ENCODE results near the gene PSMG4. TPM values are rescaled to one million over a fixed set of nuclear protein-coding genes. Genes with fewer than 3 reads are reported as not detected.

PSMG4 gene
- total and polyA plus RNA-seq, 9 of the 15 experiments (the other 6 are each of a cell fraction or from before 2014, with no cell fraction given) = 12.9 to 185 (median 52.0) TPM

DNA sequence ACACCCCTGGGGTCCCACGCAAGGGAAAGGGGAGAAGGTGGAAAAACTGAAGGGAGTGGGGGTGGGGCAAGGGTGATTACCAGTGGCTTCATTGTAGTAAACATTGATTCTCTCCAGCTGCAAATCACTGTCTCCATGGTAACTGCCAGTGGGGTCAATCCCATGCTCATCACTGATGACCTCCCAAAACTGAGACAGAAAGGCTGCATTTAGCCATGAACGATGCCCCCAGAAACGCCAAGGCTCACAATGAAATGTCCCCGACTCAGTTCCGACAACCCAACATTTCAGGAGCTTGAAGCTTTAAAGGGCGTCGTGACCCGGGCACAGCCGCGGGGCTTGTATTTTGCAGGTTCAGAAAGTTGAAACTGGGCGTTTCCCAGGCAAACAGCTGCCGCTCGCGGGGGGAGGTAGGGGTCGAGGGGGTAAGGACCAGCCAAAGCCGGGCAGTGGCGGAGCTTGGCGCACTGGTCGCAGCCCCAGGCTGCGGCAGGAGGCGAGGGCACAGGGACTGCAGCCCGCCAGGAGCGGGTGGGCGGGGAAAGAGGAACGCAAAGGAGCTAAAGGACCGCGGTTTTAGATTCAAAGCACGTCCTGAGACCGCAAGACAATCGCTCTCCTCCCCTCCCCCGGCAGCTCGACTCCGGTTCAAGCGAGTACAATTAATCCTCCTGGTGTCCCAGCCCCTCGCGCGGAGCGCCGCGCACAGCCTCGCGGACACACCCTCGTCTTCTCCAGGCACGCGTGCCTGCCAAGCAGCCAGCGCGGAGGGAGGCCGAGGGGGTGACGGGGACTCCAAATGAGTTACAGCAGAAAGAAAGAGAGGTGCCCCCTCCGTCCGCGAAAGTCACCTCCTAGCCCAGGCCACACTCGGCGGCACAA, 32.0 kb upstream of the PSMG4 start (continued):
- TF ChIP-seq MTA3 (IDR thresholded peaks at IDR 0.05; ENCODE audit: borderline replicate concordance) (0 out of 2 replicates have a peak, but pooled peaks have one; percentile 41), SMAD1 (IDR thresholded peaks at IDR 0.05; ENCODE audit: low read depth, low read length, partially characterized antibody) (no peak), ZNF224 (CRISPR knock-in tag; IDR thresholded peaks at IDR 0.05) (peak; percentile 84; the same call in 1 of the 2 replicates), ZC3H4 (CRISPR knock-in tag; IDR thresholded peaks at IDR 0.05; ENCODE audit: borderline replicate concordance) (no peak), ZBTB49 (CRISPR knock-in tag; IDR thresholded peaks at IDR 0.05; ENCODE audit: borderline replicate concordance) (peak; percentile 79; the same call in 1 of the 2 replicates), TEAD1 (CRISPR knock-in tag; IDR thresholded peaks at IDR 0.05) (0 out of 4 replicates have a peak, but pooled peaks of 1 of the 2 experiments have one; percentile 10), MEIS2 (IDR thresholded peaks at IDR 0.05; ENCODE audit: partially characterized antibody) (peak; percentile 21), ATF1 (CRISPR knock-in tag; IDR thresholded peaks at IDR 0.05) (no peak), ATF1 (tag; IDR thresholded peaks at IDR 0.05) (peak; percentile 27; the same call in 1 of the 2 replicates), ATF3 (IDR thresholded peaks at IDR 0.05) (no peak), ATF3 (CRISPR knock-in tag; conservative IDR thresholded peaks at IDR 0.05) (0 out of 2 replicates have a peak, but pooled peaks have one; percentile 21), HDAC1 (IDR thresholded peaks at IDR 0.05) (peak in 1 of 2 experiments; percentile 44; a peak in 1 of 4 replicates), KAT7 (CRISPR knock-in tag; IDR thresholded peaks at IDR 0.05; ENCODE audit: borderline replicate concordance) (peak; percentile 40; the same call in 1 of the 2 replicates)
